Amygdala (tissue), 56 donors: ENCODE data around the gene PRR33.
A peak's percentile ranks its signal among the peaks of the same experiment; 100 is the strongest.
"Not testable (repeated sequence)": the region's sequence is repeated elsewhere in the genome, so short reads cannot be mapped to it uniquely, and the experiment has no call there.

ENCODE experiments used
- DNase-seq, 56 donors: peaks; one replicate each; lab custom pipeline; 2025; lab: John Stamatoyannopoulos, UW

Gene PRR33

DNA sequence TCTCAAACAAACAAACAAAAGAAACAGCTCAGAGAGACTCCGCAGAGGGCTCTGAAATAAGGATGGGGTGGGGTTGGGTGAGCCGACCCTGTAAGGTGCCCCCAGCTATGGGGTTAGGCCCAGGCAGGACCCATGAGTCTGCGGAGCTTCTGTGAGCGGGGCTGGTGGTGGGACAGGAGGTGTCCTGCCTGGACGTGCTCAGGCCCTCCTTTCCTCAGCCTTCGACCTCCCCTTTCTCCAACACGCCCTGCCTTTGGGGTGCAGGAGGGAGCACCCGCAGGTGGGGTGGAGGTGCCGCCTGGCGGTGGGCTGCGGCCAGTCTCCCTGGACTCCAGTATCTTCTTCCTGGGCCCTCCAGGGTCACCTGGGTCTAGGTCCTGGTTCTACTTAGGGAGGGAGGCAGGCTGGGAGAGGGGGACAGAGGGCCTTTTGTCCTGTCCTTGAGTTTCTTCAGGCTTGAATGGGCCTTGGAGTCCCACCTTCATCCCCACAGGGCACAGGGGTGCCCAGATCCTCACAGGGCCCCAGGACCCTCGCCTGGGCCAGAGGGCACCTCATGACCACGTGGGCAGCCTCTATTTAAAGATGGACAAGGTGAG lies 12.3 kb downstream of the PRR33 start:
- DNase-seq = no peak

DNA sequence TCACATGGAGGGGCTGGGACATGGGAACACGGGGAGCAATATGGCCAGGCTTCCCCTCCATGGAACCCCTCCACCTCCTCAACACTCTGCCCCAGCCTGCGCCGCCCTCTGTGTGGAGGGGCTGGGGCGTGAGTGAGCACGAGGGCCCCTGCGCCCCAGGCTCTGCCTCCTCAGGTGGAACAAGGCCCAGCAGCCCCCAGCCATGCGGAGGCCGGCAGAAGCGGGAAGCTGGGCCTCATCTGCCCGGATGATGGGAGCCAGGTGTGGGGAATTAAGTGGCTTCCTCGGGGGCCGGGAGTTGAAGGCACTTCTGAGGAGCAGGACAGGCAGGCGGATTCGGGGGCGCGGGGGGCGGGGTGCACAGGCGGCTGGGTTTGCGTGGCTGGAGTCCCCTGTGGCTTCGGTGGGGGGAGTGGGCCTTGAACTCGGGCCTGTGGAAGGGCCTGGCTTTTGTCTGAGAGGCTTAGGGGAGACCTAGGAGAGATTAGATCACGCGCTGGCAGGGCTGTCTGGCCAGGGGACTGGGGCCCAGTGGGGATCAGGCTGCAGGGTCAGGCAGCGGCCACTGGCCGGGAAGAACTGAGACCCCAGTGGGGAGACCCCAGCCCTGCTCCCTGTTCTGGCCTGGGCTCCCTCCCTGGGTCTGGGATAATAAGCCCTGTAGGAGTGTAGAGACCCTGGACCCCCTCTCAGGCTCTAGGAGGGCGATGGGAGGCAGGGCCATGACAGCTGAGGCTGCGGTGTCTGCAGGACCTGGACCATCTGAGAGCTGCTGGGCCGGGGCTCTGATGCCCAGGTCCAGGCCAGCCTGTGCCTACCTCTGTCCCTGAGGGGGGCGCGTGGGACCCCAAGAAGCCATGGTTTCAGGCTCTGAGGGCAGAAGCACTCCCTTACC lies 13.3 kb downstream of the PRR33 start:
- no peak for DNase-seq

DNA sequence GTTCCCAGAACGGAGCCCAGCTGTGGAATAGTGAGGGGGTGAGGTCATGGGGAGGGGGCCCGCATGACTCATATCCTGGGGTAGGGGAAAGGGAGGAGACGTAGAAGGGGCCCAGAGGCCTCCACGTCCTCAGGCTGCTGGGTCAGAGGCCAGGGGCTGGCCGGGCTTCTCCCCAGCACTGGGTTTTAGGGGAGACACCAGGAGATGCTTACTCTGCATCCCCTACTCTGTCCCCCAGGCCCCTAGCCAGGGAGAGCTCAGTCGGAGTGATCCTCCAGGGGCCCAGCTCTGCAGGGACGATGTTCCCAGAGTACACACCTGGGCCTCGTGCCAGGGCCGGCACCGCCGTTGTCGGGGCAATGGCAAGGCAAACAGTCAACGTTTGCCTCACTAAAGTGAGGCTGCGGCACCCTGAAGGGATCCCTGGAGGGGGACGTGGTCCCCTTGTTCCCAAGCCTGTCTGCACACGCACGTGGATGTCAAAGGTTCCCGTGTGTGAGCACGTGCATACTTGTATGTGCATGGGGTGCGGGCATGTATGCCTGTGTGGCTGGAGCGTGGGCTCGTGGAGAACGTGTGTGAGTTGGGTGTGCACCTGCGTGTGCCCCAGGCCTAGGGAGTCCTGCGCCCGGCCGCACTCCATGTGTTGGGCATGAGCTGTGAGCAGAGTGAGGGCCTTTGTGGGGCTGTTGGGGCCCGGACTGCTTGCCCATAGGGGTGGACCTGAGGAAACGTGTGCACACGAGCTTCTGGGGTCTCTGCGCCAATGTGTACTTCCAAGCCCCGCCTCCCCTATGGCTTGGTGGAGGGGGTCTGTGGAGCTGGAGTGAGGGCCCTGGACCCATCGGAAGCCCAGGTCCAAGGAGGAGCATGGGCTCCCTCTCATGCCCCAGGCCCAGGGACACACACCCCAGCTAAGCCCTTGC lies 14.2 kb downstream of the PRR33 start:
- DNase-seq = peak in 1 of 56 donors; percentile 35

DNA sequence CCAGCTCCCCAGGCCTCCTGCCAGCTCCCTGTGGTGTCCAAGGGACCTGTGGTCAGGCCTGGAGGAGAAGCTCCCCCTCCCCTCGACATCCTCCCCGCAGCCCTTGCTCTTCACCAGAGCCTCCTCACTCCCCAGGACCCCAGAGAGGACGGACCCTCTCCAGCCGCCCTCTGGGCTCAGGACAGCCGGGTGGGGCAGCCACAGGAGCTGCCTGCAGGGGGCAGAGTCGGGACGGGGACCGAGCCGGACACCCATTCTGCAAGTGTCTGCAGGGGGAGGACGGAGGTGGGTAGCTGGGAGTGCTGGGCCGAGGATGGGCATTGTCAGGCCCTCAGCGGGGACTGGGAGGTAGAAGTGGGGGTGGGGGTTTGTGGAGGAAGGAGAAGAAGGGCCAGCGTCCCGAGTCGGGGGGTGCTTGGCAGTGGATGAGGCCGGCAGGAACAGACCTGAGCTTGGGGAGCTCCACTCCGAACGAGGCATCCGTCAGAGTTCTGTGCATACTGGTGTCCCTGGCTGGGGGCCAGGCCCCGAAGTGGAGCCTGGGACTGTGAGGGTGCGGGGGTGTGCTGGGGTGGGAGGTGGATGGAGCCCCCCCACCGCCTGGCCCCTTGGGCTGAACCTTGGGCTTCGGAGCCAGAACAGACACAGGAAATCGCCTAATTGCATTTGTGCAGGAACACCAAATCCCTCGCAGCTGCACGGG lies 15.2 kb downstream of the PRR33 start:
- no peak for DNase-seq

DNA sequence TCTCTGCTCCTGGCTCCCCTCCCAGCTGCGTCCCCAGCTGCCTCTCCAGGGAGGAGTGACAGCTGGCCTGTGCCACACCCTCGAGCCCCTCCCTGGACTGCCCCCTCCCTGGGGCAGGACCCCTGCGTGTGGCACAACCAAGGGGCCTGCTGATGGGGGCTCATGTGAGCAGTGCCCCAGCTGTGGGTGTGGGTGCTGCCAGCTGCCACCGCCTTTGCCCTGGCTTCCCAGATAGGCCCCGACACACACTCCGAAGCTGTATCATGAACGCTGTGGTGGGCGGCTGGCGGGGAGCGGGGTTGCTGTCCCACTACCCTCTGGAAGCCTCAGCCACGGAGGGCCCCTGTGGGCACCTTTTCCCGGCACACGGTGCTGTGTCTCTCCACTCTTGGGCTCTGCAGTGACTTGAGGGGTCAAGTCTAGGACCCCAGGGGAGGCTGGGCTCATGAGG lies 15.8 kb downstream of the PRR33 start:
- not testable (repeated sequence) for DNase-seq

DNA sequence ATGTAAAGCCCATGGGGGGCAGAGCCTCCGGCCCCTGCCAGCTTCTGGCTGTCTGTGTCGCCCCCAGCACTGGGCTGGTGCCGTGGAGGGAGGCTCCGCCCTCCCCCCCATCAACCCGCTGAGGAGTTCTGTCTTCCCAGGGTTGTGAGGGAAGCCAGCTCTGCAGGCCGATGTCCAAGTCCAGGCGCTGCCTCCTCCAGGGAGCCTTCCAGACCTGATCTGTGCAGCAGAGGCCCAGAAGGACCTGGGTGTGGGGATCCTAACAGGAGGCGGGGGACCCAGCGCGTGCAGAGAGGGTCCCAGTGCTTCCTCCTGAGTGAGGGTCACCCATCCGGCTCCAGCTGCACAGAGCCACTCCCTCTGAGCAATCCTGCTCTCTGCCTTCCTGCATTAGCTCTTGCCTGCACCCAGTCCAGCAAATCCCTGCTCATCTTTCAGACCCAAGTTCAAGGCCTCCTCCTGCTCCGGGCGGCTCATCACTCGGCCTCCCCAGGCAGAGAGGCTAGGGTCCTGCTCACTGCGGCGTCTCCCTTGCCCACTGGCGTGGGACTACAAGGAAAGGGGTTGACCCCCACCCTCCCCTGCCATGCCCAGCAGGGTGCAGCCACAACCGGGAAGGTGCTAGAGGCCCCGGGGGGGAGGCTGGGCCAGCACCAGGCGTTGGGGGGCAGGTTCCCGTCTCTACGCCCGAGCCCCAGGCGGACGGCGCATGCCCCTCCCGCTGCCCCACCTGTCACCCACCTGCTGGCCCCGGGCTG lies 16.4 kb downstream of the PRR33 start:
- DNase-seq = no peak

DNA sequence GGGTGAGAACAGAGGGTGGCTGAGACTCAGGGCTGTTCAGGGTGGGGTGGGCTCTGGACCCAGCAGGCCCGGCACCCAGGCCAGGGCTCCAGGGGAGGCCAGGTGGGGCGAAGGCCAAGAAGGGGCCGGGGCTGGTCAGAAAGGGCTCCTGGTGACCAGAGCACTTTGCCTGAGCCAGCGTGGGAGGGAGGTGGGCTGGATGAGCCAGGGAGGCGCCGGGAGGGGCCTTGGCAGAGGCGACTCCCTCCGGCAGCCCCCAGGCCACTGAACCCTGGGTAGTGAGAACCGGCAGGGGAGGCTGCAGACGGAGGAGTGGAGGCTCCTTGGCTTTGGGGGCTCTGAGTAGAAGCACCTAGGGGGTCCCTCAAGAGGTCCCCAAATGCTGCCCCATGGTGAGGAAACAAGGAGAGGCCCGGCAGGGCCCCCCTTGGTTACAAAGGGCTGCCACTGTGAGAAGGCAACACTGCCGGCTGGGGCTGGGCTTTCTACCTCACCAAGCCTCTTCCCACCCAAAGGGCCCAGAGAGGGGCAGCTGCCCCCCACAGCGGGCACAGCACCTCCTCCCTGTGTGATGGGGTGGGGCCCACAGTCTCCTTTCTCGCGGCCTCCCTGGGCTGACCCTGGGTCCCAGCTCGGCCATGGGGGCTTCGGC lies 17.1 kb downstream of the PRR33 start:
- not testable (repeated sequence) for DNase-seq

DNA sequence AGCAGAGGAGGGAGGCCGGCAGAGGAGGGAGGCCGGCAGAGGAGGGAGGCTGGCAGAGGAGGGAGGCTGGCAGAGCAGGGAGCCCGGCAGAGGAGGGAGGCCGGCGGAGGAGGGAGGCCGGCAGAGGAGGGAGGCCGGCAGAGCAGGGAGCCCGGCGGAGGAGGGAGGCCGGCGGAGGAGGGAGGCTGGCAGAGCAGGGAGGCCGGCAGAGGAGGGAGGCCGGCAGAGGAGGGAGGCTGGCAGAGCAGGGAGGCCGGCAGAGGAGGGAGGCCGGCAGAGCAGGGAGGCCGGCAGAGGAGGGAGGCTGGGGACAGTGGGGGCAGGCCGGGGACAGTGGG lies 17.9 kb downstream of the PRR33 start:
- not testable (repeated sequence) for DNase-seq

DNA sequence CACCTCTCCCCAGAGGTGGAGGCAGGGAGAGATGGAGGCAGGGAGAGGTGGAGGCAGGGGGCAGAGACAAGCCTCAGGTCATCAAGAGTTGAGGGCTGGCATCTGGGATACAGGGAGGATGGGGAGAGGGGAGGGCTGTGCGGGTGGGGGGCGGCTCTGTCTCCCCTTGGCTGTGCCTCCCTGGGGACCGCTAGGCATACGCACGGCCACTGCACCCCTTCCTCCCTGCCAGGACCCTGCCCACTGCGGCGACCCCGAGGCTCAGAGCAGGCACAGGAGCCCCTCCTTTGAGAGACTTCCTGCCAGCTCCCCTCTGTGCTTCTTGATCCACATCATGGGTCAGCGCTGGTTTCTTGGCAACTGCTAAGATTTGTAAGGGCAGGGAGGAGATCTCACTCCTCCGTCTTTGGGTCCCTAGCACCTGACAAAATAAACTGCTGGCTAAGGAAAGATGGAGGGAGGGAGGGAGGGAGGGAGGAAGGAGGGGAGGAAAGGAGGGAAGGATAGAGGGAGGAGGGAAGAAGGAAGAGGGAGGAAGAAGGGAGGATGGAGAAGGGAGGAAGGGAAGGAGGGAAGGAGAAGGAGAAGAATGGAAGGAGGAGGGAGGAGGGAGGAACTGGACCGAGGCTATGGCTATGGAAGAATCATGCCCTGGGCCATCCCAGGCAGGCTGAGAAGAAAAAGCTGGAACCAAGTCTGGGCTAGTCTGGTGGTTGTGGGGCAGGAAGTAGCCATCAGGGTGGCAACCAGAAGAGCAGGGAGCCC lies 18.5 kb downstream of the PRR33 start:
- no peak for DNase-seq

DNA sequence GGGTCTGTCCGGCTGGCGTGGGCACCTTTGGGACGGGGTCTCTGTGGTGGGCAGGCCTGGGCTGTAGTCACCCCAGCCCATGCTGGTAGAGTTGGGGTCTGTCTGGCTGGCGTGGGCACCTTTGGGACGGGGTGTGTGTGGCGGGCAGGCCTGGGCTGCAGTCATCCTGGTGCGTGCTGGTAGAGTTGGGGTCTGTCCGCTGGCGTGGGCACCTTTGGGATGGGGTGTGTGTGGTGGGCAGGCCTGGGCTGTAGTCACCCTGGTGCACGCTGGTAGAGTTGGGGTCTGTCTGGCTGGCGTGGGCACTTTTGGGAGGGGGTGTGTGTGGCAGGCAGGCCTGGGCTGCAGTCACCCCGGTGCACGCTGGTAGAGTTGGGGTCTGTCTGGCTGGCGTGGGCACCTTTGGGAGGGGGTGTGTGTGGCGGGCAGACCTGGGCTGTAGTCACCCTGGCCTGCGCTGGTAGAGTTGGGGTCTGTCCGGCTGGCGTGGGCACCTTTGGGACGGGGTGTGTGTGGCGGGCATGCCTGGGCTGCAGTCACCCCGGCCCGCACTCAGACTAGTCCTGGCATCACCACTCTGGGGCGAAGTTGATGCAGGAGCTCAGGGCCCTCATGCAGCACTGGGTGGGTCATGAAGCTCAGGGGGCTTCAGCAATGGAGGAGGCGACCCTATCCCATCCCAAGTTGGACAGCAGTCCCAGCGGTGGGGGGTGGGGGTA lies 19.3 kb downstream of the PRR33 start:
- DNase-seq = no peak

DNA sequence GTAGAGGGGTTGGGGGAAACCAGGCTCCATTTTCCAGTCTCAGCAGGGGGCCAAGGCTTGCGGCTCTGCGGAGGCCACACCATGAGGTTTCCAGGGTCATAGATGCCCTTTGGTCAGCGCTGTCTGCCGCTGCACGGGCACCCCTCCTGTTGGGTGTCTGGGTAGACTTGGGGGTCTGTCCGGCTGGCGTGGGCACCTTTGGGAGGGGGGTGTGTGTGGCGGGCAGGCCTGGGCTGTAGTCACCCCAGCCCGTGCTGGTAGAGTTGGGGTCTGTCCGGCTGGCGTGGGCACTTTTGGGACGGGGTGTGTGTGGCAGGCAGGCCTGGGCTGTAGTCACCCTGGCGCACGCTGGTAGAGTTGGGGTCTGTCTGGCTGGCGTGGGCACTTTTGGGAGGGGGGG lies 20.2 kb downstream of the PRR33 start:
- DNase-seq = no peak

DNA sequence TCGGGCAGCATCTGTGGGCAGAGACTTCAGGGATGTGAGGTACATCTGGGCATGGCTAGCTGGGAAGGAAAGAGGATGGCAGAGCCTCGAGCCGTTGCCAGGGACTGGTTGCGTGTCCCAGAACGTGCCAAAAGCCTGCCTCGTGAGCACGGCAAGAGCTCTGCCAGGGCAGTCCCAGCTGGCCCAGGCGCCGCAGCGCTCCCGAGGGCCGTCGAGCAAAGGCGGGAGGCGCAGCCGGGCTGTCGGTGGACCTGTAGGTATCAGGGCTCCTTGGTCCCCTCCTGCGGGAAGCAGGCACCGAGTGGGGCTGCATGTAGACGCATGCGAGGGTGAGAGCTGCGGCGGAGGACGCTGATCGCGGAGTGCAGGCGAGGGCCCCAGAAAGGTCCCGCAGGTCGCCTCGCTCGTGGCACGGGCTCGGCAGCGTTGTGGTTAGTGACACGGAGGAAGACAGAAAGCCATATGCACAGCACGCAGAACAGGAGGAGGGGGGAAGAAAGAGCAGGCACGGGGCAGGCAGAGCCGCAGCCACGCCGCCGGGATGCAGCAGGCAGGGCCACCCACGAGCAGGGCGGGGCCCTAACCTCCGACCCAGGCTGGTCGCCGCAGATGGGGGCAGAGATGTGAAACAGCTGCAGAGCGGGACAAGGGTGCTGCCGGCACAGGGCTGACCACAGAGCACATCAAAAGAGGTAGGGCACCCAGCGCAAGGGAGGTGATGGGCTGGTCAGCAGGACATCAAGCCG lies 20.8 kb downstream of the PRR33 start:
- DNase-seq = peak in 10 of 56 donors; percentile 18 to 47 (median 33)

DNA sequence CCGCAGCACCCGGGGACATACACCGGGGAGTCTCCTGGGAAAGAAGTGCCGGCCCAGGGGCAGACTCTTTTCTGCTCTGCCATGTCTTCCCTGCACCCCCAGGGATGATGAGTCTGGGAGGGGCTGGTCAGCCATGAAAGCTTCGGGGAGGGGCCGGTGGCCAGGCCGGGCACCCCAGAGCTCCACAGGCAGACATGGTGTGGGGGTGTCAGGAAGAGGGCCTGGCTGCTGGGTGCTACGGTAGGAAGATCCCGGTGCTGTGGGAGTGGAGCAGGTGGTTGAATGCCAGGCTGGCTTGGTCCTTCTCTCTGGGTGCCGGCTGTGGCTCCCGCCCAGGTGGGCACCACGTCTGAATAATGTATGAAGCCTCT lies 21.4 kb downstream of the PRR33 start:
- DNase-seq = no peak

DNA sequence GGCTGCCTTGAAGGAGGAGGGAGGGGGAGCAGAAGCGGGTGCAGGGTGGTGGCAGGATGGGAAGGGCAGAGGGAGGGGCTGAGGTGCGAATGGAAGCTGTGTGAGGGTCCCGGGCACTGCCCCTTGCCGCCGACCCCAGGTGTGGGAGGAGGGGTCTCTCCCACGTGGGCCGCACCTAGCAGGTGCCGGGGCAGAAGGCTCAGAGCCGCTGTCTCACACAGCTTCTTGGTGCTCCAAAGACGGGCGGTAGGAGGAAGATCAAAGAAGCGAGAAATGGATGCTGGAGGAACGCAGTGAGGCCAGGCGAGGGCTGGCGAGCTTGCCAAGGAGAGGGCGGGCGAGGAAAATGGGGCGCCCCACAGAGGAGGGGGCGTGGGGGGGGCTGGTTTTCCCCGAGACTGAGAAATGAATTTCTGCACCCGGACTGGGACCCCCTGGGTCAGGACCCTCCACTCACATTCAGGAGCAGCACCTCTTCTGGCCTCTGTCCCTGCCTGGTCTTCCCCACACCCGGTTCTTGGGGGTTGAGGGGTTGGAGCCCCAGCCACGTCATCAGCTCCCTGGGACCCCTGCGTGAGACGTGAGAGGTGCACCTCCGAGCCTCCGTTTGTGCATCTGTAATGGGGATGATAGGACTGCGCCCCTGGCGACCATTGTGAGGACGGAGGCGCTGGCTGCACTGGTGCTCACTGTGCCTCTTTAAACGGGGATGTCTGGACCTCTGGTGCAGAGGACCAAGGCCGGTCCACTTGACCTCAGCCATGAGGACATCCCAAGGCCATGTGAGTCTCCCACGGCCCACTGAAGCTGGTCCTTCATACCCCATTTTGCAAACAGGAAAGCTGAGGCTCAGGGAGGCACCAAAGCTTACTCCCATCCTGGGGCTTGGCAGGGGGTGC lies 22.0 kb downstream of the PRR33 start:
- no peak for DNase-seq

DNA sequence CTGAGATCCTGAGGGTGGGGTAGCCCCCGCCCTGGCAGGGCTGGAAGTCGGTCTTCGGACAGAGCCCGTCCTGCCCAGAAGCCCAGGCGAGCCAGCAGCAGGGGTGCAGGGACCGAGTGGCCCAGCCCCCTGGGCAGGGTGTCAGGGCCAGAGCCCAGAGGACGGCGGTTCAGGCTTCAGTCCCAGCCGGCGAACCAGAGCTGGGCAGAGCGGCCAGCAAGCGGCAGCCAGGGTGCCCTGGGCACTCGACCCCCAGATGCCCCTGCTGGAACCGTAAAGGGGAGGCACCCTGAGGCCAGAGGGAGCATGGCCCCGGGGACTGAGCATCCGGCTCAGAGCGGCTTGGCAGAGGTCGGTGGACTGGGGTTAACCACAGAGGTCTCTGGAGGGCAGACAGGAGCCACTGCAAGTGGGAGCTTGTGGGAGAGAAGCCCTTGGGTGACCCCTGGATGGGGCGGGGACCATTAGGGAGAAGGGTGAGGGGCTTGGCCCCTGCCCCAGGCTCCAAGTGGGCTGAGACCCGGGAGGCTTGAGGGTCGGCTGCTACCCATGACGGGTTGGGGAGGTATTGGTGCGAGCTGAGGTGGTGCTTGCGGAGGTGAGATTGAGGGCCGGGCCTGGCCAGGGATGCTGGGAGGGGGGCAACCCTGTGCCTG lies 22.9 kb downstream of the PRR33 start:
- DNase-seq = no peak
